Ovary (tissue), 9 donors: ENCODE results near the gene IFI27L2. TPM values are rescaled to one million over a fixed set of nuclear protein-coding genes. Genes with fewer than 3 reads are reported as not detected.
A peak's percentile ranks its signal among the peaks of the same experiment; 100 is the strongest.

Experiments used
- DNase-seq, 5 donors: peaks; one replicate each; pipeline ENCODE4 v3.0.0-alpha.2; 2019 to 2020
- H3K27ac ChIP-seq, 2 donors: fragments of 200-600 bp; one replicate each; pipeline versions ENCODE4 v1.5.1 to v1.8.0; 2019 to 2022
- H3K27me3 ChIP-seq: fragments of 200-600 bp; one replicate; pipeline ENCODE4 v1.8.0; 2022
- H3K36me3 ChIP-seq: fragments of 200-600 bp; sonication (generic); one replicate; pipeline ENCODE4 v1.5.1; 2019
- H3K4me1 ChIP-seq: one replicate; pipeline ENCODE4 v1.8.1; 2013; ENCODE audit warnings: mild to moderate bottlenecking, moderate library complexity; ENCODE audit not compliant: insufficient read depth
- H3K4me3 ChIP-seq: fragments of 200-600 bp; sonication (generic); one replicate; pipeline ENCODE4 v1.5.1; 2017
- H3K9me3 ChIP-seq, 2 donors: fragments of 200-600 bp in 1 of 2; sonication (generic) in 1 of 2; one replicate each; pipeline versions ENCODE4 v1.5.1 to v1.8.1; 2013 to 2019; ENCODE audit warnings: mild to moderate bottlenecking in 1 of 2, moderate library complexity in 1 of 2
- EP300 ChIP-seq: sonication (generic); formaldehyde crosslinking; IDR thresholded peaks from one replicate; pipeline ENCODE4 v1.6.1; 2017; ENCODE audit warnings: antibody characterized with exemption
- POLR2A ChIP-seq: fragments of 450-650 bp; IDR thresholded peaks from one replicate; pipeline ENCODE4 v1.6.1; 2017; ENCODE audit warnings: antibody characterized with exemption, mild to moderate bottlenecking, moderate library complexity
- WGBS, 3 donors: extraction: QIAGEN DNeasy Blood & Tissue Kit in 1 of 3; methylation state at CpG; one replicate each; pipeline versions ENCODE4 v1.1.5 to v1.1.7; 2013 to 2017; 5-methylcytosine and 5-hydroxymethylcytosine counted together
- intact Hi-C, 4 donors: fragments of 100-400 bp; cut with DNase I; formaldehyde crosslinking; loops; one replicate each; pipeline versions ENCODE4 v1.11.0 to v1.15.1; 2022 to 2023
- polyA plus RNA-seq, 2 donors: library from polyadenylated mRNA; stranded (reverse); fragments of 200-250 nt in 1 of 2; fragments of 350-450 nt in 1 of 2; fragmentation: Illumina TruSeq in 1 of 2; extraction: RNeasy Lipid Tissue Mini Kit (QIAGEN cat#74804) in 1 of 2; gene quantifications; one replicate each; pipeline ENCODE4 v1.2.3, GENCODE V29; 2013 to 2014
- total RNA-seq, 7 donors: library from RNA; depleted of rRNA in 2 of 7; stranded (reverse); fragments of >200 nt in 2 of 7; fragmentation: NEBNext Ultra II Directional in 3 of 7; extraction: Animal tissue kit (Norgen Biotek cat#: 25700) in 3 of 7; gene quantifications; one replicate each; pipeline versions ENCODE4 v1.1.0 to v1.2.4, GENCODE V29; 2016 to 2023
- TF ChIP-seq, protein P1 (sequence below), 3 donors: fragments of 450-650 bp in 2 of 3; fragments of 200-600 bp in 1 of 3; IDR thresholded peaks; one replicate each; pipeline versions ENCODE4 v1.5.1 to v1.8.0; 2016 to 2022; ENCODE audit warnings: antibody characterized with exemption in 3 of 3, mild to moderate bottlenecking in 1 of 3
- donor health status: DM: no; HTN: no; CAD: no; lungs with moderate emphysema.
- donor health status: DM: no; HTN: no; CAD: no.
- donor health status: Bipolar disorder and iron deficiency.
- donor health status: DM: yes; HTN: yes; CAD: no.
- donor health status: DM: no; HTN: no; CAD: no.
- donor health status: DM: yes; HTN: yes; CAD: no.

IFI27L2 gene
- total and polyA plus RNA-seq, 9 donors, result 37.8 to 145 (median 88.5) TPM

DNA sequence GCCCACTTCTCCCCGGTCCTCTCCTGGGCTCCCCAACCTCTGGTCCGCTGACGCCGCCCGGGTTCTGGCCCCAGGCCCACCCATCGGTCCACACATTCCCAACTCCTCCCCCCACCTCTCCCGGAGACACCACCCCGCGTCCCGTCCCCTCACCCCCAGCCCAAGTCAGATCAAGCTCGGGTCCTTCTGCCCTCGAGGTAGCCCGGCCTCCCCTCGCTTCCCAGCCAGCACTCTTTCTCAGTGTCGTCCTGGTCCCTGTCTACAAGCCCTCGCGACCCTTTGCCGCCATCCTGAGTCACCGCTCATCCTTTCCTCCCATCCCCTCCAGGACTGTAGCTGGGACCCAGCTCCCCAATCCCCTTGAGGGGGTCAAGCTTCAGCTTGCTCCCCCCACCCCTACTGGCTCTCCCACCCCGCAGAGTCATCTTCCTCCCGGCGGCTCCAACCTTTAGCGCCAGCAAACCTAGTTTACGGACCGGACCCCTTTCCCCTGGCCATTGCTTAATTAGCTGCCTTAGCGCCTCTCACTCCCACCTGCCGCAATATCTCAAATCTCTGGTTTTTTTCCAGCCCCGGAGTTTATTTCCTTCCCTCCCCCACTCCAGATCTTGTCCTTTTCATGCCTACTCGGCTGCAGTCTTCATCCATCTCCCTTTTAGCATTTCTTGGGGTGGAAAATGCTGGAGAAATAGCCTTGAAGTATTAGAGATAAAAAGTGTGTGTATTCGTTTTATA, 45.8 kb upstream of the IFI27L2 start:
- H3K9me3 ChIP-seq, result no peaks in the 10 kb centered on the region
- 0 to 1% (median 1%) methylated on average over 27 to 30 of the region's 30 CpGs for whole genome bisulfite sequencing, 3 donors
- intact Hi-C loops, result loop anchor here in 2 of 4 donors (5.0 kb wide), 2 partner anchors 33 to 38 kb away; no protein-coding TSS in a partner anchor
- TF ChIP-seq POLR2A (no peak), EP300 (no peak)
- TF ChIP-seq, protein P1, sequence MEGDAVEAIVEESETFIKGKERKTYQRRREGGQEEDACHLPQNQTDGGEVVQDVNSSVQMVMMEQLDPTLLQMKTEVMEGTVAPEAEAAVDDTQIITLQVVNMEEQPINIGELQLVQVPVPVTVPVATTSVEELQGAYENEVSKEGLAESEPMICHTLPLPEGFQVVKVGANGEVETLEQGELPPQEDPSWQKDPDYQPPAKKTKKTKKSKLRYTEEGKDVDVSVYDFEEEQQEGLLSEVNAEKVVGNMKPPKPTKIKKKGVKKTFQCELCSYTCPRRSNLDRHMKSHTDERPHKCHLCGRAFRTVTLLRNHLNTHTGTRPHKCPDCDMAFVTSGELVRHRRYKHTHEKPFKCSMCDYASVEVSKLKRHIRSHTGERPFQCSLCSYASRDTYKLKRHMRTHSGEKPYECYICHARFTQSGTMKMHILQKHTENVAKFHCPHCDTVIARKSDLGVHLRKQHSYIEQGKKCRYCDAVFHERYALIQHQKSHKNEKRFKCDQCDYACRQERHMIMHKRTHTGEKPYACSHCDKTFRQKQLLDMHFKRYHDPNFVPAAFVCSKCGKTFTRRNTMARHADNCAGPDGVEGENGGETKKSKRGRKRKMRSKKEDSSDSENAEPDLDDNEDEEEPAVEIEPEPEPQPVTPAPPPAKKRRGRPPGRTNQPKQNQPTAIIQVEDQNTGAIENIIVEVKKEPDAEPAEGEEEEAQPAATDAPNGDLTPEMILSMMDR (IDR thresholded peaks at IDR 0.05), result no peak
- peak overlapping the region; percentile 78 to 86 for H3K27ac ChIP-seq
- no peaks in the 10 kb centered on the region for H3K27me3 ChIP-seq
- peak overlapping the region; percentile 57 for H3K4me3 ChIP-seq
- H3K36me3 ChIP-seq, result no peaks in the 10 kb centered on the region
- DNase-seq, result peak; percentile 60 to 76 (median 72)
- H3K4me1 ChIP-seq, result no peaks in the 10 kb centered on the region

DNA sequence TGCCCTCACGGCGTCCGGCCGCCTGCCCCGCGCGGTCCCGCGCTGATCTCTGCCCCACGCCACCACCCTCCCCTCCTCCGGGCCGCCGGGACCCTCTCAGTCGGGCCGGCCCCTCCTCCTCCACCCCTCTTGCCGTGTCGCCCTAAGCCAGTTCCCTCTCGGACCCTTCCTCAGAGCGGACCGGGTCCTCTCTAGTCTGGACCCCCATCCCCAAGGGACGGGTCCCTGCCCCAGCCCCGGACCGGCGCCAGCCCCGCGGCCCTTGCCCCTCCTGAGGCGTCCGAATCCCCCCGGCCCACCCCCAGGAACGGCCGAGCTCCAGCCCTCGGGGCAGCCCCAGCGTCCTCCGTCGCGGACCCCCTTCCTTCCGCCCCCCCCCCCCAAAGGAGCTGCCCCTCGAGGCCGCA, 45.2 kb upstream of the IFI27L2 start:
- peak in 2 of 5 donors; percentile 53 to 76 for DNase-seq
- intact Hi-C loops, result loop anchor here in 2 of 4 donors (5.0 kb wide), 2 partner anchors 32 to 37 kb away; no protein-coding TSS in a partner anchor

DNA sequence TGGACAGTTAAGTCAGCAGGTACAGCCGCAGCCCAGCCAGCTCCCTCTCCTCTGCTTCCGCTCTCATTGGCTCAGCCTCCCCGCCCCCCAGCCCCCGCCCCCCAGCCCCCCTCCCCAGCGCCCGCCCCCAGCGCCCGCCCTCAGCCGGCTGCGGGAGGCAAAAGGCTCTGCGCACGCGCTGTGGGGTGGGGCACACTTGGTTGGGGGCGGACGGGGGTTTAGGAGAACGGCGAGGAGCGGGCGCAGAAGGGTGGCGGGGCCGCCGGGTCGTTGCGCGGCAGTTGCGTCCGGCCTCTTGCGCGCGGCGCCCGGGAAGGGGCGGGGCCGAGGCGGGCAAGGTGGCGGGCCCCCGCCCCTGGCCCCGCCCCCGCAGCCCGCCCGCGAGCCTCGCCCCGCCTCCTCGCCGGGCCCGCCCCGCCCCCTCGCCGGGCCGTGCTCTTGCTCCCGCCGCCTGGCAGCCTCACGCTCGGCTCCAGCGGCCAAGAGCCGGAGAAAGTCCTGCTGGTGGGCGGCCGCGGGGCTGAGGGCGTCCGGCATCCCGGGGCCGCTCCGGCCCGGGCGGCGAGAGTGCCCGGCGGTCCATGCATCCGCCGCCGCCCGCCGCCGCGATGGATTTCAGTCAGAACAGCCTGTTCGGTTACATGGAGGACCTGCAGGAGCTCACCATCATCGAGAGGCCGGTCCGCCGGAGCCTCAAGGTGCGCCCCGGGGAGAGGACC, 44.6 kb upstream of the IFI27L2 start, which contains the start of gene PPP4R4:
Gene PPP4R4, plus strand, starts transcription at position 438 of the 719 bp plus-strand sequence. Its CDS starts 144 bp downstream, at position 582.
- H3K4me3 ChIP-seq, result peak within 1 kb of the TSS; percentile 57
- peak; percentile 44 for TF ChIP-seq POLR2A
- TF ChIP-seq, protein P1 (IDR thresholded peaks at IDR 0.05), result no peak
- DNase-seq, result peak; percentile 96 to 99 (median 98)
- no peaks in the 10 kb centered on the region for H3K36me3 ChIP-seq
- WGBS, 3 donors, result 0 to 3% (median 1%) methylated on average over 21 to 82 of the region's 84 CpGs
- H3K27me3 ChIP-seq, result no peaks in the 10 kb centered on the region
- intact Hi-C loops, result no loop called here
- H3K27ac ChIP-seq, result peak within 1 kb of the TSS; percentile 78 to 91
- H3K9me3 ChIP-seq, result no peaks in the 10 kb centered on the region
- no peaks in the 10 kb centered on the region for H3K4me1 ChIP-seq

More for the DNA sequence above, 45.2 kb upstream of the IFI27L2 start:
- no peaks in the 10 kb centered on the region for H3K4me1 ChIP-seq
- H3K27ac ChIP-seq, result peak overlapping the region; percentile 78 to 86
- peak overlapping the region; percentile 57 for H3K4me3 ChIP-seq
- no peaks in the 10 kb centered on the region for H3K9me3 ChIP-seq
- TF ChIP-seq EP300 (no peak), POLR2A (no peak)
- TF ChIP-seq, protein P1 (IDR thresholded peaks at IDR 0.05), result no peak
- WGBS, 3 donors, result 0% methylated on average over 21 to 38 of the region's 39 CpGs
- H3K27me3 ChIP-seq, result no peaks in the 10 kb centered on the region
- no peaks in the 10 kb centered on the region for H3K36me3 ChIP-seq

DNA sequence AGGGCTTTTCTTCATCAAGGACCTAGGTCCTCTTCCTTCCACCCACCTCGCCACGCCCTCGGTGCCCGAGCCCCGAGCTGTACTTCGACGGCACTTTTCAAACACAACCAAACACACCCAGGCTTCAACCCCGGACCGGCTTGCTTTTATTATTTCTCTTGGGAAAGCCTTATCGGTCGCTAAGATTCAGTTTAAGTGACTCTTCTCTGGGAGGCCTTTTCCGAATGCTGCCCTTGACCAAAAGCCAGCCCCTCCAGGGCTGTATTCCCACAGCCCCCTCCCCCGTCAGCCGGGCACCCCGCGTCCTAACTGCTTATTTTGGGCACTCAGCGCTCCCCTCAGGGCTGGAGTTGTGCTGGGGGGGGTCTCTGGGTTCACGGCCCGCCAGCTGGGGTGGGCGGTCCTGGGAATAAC, 44.1 kb upstream of the IFI27L2 start:
- Histone ChIP-seq H3K36me3 (no peaks in the 10 kb centered on the region), H3K27me3 (no peaks in the 10 kb centered on the region), H3K27ac (peak overlapping the region; percentile 78 to 91), H3K4me3 (peak overlapping the region; percentile 57), H3K9me3 (no peaks in the 10 kb centered on the region), H3K4me1 (no peaks in the 10 kb centered on the region)
- no peak for DNase-seq
- WGBS, 3 donors, result 1 to 3% (median 1%) methylated on average over 20 of the region's 20 CpGs
- intact Hi-C loops, result no loop called here
- TF ChIP-seq, protein P1 (IDR thresholded peaks at IDR 0.05), result no peak
- TF ChIP-seq POLR2A, result peak; percentile 50
